PC-3 (cell line): ENCODE data around the gene GLB1L. TPM values are rescaled to one million over a fixed set of nuclear protein-coding genes. Genes with fewer than 3 reads are reported as not detected.
A peak's percentile ranks its signal among the peaks of the same experiment; 100 is the strongest.

ENCODE experiments used
- ATAC-seq: fragments of 200-7000 bp; cut with Tn5 transposase; 2 replicates; pipeline ENCODE4 v1.9.1; 2020; ENCODE audit warnings: mild to moderate bottlenecking, moderate library complexity
- BruUV-seq: library from RNA; stranded (reverse); fragments of 400-500 nt; replicated peaks from 2 replicates; lab custom pipeline; 2021; lab: Mats Ljungman, UMichigan
- CTCF ChIA-PET: fragments of 300-600 bp; sonication (Branson Sonifier 250); formaldehyde crosslinking; loops from one replicate; lab custom pipeline; 2022; ENCODE audit warnings: antibody characterized with exemption; lab: Charles Lee
- POLR2A ChIA-PET: fragments of 300-600 bp; sonication (Branson Sonifier 250); formaldehyde crosslinking; loops from one replicate; lab custom pipeline; 2022; ENCODE audit warnings: antibody characterized with exemption; ENCODE audit not compliant: unreplicated experiment; lab: Charles Lee
- DNase-seq: peaks from one replicate; pipeline ENCODE4 v3.0.0-alpha.2; 2015
- H2AFZ ChIP-seq: fragments of 300-600 bp; sonication (generic); 2 replicates; pipeline ENCODE4 v1.6.0; 2016; ENCODE audit warnings: antibody characterized with exemption, low read length
- H3F3A ChIP-seq: fragments of 300-600 bp; sonication (generic); one replicate; pipeline ENCODE4 v1.6.0; 2017; ENCODE audit warnings: antibody characterized with exemption, low read length, control low read depth, mild to moderate bottlenecking; ENCODE audit not compliant: unreplicated experiment
- H3K27ac ChIP-seq: fragments of 300-600 bp; sonication (generic); 2 replicates; pipeline ENCODE4 v1.5.1; 2016; ENCODE audit warnings: mild to moderate bottlenecking, low read length
- H3K27me3 ChIP-seq: fragments of 300-600 bp; sonication (generic); 2 replicates; pipeline ENCODE4 v1.6.1; 2016; ENCODE audit warnings: low read length, mixed read lengths
- H3K36me3 ChIP-seq: fragments of 300-600 bp; sonication (generic); 2 replicates; pipeline ENCODE4 v1.6.1; 2016; ENCODE audit warnings: low read depth, mixed run types, low read length, mixed read lengths
- H3K4me1 ChIP-seq: fragments of 300-600 bp; sonication (generic); 2 replicates; pipeline ENCODE4 v1.5.1; 2016; ENCODE audit warnings: low read length; ENCODE audit not compliant: insufficient read depth
- H3K4me2 ChIP-seq: fragments of 300-600 bp; sonication (generic); 2 replicates; pipeline ENCODE4 v1.6.0; 2016; ENCODE audit warnings: low read length
- H3K4me3 ChIP-seq: fragments of 300-600 bp; sonication (generic); 2 replicates; pipeline ENCODE4 v1.5.1; 2016; ENCODE audit warnings: mild to moderate bottlenecking, low read length, mixed read lengths
- H3K79me2 ChIP-seq: fragments of 300-600 bp; sonication (generic); 2 replicates; pipeline ENCODE4 v1.6.1; 2017; ENCODE audit warnings: low read length, mixed read lengths
- H3K9ac ChIP-seq: fragments of 300-600 bp; sonication (generic); 2 replicates; pipeline ENCODE4 v1.6.0; 2016; ENCODE audit warnings: mild to moderate bottlenecking, low read length
- H3K9me2 ChIP-seq: fragments of 300-600 bp; sonication (generic); replicated peaks from 2 replicates; pipeline ENCODE4 v1.6.1; 2016; ENCODE audit warnings: mixed run types, low read length, mixed read lengths
- H3K9me3 ChIP-seq: fragments of 300-600 bp; sonication (generic); 2 replicates; pipeline ENCODE4 v1.6.1; 2016; ENCODE audit warnings: low read length, mixed read lengths
- H4K20me1 ChIP-seq: fragments of 300-600 bp; sonication (generic); 2 replicates; pipeline ENCODE4 v1.6.1; 2016; ENCODE audit warnings: low read length, mixed read lengths
- CTCF ChIP-seq: fragments of 300-600 bp; sonication (generic); conservative IDR thresholded peaks from 2 replicates; pipeline ENCODE4 v1.5.1; 2017; ENCODE audit warnings: antibody characterized with exemption, low read depth, mild to moderate bottlenecking, low read length
- EZH2 ChIP-seq: fragments of 300-600 bp; sonication (generic); IDR thresholded peaks from one replicate; pipeline ENCODE4 v1.6.1; 2017; ENCODE audit warnings: antibody characterized with exemption, mild to moderate bottlenecking, low read length; ENCODE audit not compliant: unreplicated experiment
- EZH2phosphoT487 ChIP-seq: fragments of 300-600 bp; sonication (generic); IDR thresholded peaks from 2 replicates; pipeline ENCODE4 v1.6.1; 2018; ENCODE audit warnings: mild to moderate bottlenecking, antibody characterized with exemption, low read length, borderline replicate concordance
- intact Hi-C: fragments of 100-400 bp; cut with micrococcal nuclease; formaldehyde crosslinking; loops from 2 replicates; pipeline ENCODE4 v1.9.0; 2023
- total RNA-seq: library from RNA; depleted of rRNA; stranded (reverse); fragments of >200 nt; gene quantifications from 2 replicates; pipeline ENCODE4 v1.2.3, GENCODE V29; 2014

The GLB1L gene
- total RNA-seq, 1 experiment from 2014 or later = 6.0 TPM

GRCh38 chr2:219293736-219294231, 48.5 kb upstream of the GLB1L start:
- Histone ChIP-seq H3K4me3 (peak overlapping the region; percentile 72; the same call in 1 of the 2 replicates), H3K27ac (no peak overlapping the region), H3K4me2 (peak overlapping the region; percentile 91), H4K20me1 (no peaks in the 10 kb centered on the region), H3K27me3 (no peaks in the 10 kb centered on the region), H3K9me2 (no peaks in the 10 kb centered on the region), H3K9me3 (no peaks in the 10 kb centered on the region), H2AFZ (peak overlapping the region; percentile 96; the same call in 1 of the 2 replicates), H3K9ac (no peak overlapping the region), H3K79me2 (no peaks in the 10 kb centered on the region), H3F3A (no peaks in the 10 kb centered on the region), H3K4me1 (peaks cover 23% of the 10 kb centered on the region), H3K36me3 (no peaks in the 10 kb centered on the region)
- CTCF ChIA-PET = interaction anchor here (1.5 to 2.8 kb wide), 2 partner anchors 15 to 236 kb away, joined by 6 to 39 read pairs; partner anchors contain the start of gene DNAJB2
- POLR2A ChIA-PET = interaction anchor here (0.6 kb wide), 1 partner anchor 117 kb away, joined by 4 read pairs; the partner anchor contains the start of gene CNPPD1
- DNase-seq = no peak
- intact Hi-C loops = loop anchor here (1.0 to 2.0 kb wide), 2 partner anchors 14 to 45 kb away; partner anchors contain the start of gene DNAJB2
- ATAC-seq = no peak
- no peak for TF ChIP-seq CTCF
- TF ChIP-seq EZH2 = no peak
- no peak for TF ChIP-seq EZH2phosphoT487
- BruUV-seq = TSS peak; percentile 35

GRCh38 chr2:219292616-219293015, 47.4 kb upstream of the GLB1L start:
- intact Hi-C loops = no loop called here
- DNase-seq = no peak
- Histone ChIP-seq H3K36me3 (no peaks in the 10 kb centered on the region), H3K27me3 (no peaks in the 10 kb centered on the region), H3K27ac (no peak overlapping the region), H3K9ac (no peak overlapping the region), H3K79me2 (no peaks in the 10 kb centered on the region), H3K4me1 (peaks cover 23% of the 10 kb centered on the region), H3K4me2 (no peak overlapping the region), H3K9me2 (no peaks in the 10 kb centered on the region), H4K20me1 (no peaks in the 10 kb centered on the region), H3F3A (no peaks in the 10 kb centered on the region), H3K4me3 (no peak overlapping the region), H2AFZ (no peak overlapping the region), H3K9me3 (no peaks in the 10 kb centered on the region)
- POLR2A ChIA-PET = no interaction called here
- CTCF ChIA-PET = no interaction called here
- no TSS peak for BruUV-seq
- ATAC-seq = no peak
- TF ChIP-seq CTCF (no peak), EZH2phosphoT487 (no peak), EZH2 (no peak)

- H3K27me3 ChIP-seq = no peaks in the 10 kb centered on the region
- POLR2A ChIA-PET = no interaction called here
- no peaks in the 10 kb centered on the region for H3F3A ChIP-seq
- DNase-seq (no peak), ATAC-seq (no peak)
- H4K20me1 ChIP-seq = no peaks in the 10 kb centered on the region
- H2AFZ ChIP-seq = no peak overlapping the region
- no peak overlapping the region for H3K27ac ChIP-seq
- no peaks in the 10 kb centered on the region for H3K9me3 ChIP-seq
- no TSS peak for BruUV-seq
- H3K79me2 ChIP-seq = no peaks in the 10 kb centered on the region
- no peak overlapping the region for H3K9ac ChIP-seq
- CTCF ChIA-PET = no interaction called here
- no peak for TF ChIP-seq CTCF
- TF ChIP-seq EZH2phosphoT487 = no peak
- no peak for TF ChIP-seq EZH2
- intact Hi-C loops = no loop called here
- H3K4me2 ChIP-seq = no peak overlapping the region
- no peak overlapping the region for H3K4me3 ChIP-seq
- H3K36me3 ChIP-seq = no peaks in the 10 kb centered on the region
- no peaks in the 10 kb centered on the region for H3K9me2 ChIP-seq
- peaks cover 23% of the 10 kb centered on the region for H3K4me1 ChIP-seq
Observed at GRCh38 chr2:219291910-219292490, 46.8 kb upstream of the GLB1L start.
